ENCODE results near the gene SSUH2. TPM values are rescaled to one million over a fixed set of nuclear protein-coding genes. Genes with fewer than 3 reads are reported as not detected.

Gene SSUH2
- total RNA-seq, 1 donor from 2014 or later: 1.4 TPM

GRCh38 chr3:8599146-8599545 is 45.5 kb downstream of the SSUH2 start:
- DNase-seq (ENCODE audit: extremely low spot score, unreplicated experiment): no peak
- H3K36me3 Mint-ChIP-seq: no peaks in the 10 kb centered on the region
- peaks cover 17% of the 10 kb centered on the region for H3K4me1 Mint-ChIP-seq (ENCODE audit: unreplicated experiment)
- no peaks in the 10 kb centered on the region for H3K9me3 Mint-ChIP-seq
- H3K27ac Mint-ChIP-seq: no peak overlapping the region
- TF ChIP-seq, protein P1, sequence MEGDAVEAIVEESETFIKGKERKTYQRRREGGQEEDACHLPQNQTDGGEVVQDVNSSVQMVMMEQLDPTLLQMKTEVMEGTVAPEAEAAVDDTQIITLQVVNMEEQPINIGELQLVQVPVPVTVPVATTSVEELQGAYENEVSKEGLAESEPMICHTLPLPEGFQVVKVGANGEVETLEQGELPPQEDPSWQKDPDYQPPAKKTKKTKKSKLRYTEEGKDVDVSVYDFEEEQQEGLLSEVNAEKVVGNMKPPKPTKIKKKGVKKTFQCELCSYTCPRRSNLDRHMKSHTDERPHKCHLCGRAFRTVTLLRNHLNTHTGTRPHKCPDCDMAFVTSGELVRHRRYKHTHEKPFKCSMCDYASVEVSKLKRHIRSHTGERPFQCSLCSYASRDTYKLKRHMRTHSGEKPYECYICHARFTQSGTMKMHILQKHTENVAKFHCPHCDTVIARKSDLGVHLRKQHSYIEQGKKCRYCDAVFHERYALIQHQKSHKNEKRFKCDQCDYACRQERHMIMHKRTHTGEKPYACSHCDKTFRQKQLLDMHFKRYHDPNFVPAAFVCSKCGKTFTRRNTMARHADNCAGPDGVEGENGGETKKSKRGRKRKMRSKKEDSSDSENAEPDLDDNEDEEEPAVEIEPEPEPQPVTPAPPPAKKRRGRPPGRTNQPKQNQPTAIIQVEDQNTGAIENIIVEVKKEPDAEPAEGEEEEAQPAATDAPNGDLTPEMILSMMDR (conservative IDR thresholded peaks at IDR 0.05): no peak
- no peak overlapping the region for H3K4me3 Mint-ChIP-seq
- H3K27me3 Mint-ChIP-seq: peaks cover 8% of the 10 kb centered on the region

- TF ChIP-seq, protein P1 (conservative IDR thresholded peaks at IDR 0.05): no peak
- Mint-ChIP-seq H3K27ac (no peak overlapping the region), H3K27me3 (peaks cover 11% of the 10 kb centered on the region), H3K9me3 (no peaks in the 10 kb centered on the region), H3K4me1 (ENCODE audit: unreplicated experiment) (peaks cover 17% of the 10 kb centered on the region), H3K4me3 (no peak overlapping the region), H3K36me3 (no peaks in the 10 kb centered on the region)
- DNase-seq (ENCODE audit: extremely low spot score, unreplicated experiment): no peak
These were observed 47.3 kb downstream of the SSUH2 start for GRCh38 chr3:8597219-8597853.

DNA sequence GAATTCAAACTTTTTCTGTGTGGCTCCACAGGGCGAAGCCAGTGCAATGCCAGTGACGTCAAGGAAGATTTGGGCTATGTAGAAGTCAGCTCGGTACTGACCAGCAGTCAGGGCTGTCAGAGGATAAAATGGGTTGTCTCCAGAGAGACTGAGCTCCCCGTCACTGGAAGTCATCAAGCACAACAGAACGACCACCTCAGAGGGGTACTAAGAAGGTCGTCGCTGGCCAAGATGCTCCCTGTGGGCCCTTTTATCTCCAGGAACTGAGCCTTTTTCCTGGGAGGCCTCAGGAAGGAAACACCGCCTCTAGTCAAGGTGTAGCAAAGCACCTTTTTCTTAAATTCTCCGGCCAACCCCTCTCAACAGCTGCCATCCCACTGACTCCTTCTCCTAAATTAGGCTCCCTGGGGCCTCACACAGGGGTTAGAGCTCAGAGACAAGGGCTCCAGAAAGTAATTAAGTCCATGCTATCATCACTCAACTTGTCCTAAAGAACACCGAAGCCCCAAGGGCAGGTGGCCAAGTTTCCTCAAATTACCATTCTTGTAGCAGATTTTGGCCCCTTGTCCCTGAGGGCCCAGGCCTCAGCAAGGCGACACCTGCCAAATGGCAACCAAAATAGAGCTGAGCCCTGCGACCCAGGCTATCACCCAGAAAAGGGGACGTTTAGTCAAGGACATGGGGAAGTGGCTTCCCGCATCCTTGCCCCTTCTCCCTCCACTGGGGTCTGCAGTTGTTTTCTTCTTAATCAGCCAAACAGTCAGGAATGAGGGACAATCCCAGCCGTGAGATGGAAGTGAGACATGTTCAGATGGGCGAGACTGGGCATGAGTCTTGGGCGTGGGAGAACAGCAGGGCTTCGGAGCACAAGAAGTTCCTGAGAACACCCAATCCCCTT is 48.0 kb downstream of the SSUH2 start:
- Mint-ChIP-seq H3K4me1 (ENCODE audit: unreplicated experiment) (peaks cover 17% of the 10 kb centered on the region), H3K9me3 (no peaks in the 10 kb centered on the region), H3K27ac (no peak overlapping the region), H3K4me3 (no peak overlapping the region), H3K27me3 (peaks cover 11% of the 10 kb centered on the region), H3K36me3 (no peaks in the 10 kb centered on the region)
- DNase-seq (ENCODE audit: extremely low spot score, unreplicated experiment): no peak
- TF ChIP-seq, protein P1 (conservative IDR thresholded peaks at IDR 0.05): no peak

GRCh38 chr3:8595695-8596115 is 48.9 kb downstream of the SSUH2 start:
- DNase-seq (ENCODE audit: extremely low spot score, unreplicated experiment): no peak
- Mint-ChIP-seq H3K27me3 (peaks cover 11% of the 10 kb centered on the region), H3K9me3 (no peaks in the 10 kb centered on the region), H3K4me3 (no peak overlapping the region), H3K36me3 (no peaks in the 10 kb centered on the region), H3K4me1 (ENCODE audit: unreplicated experiment) (peaks cover 24% of the 10 kb centered on the region), H3K27ac (no peak overlapping the region)
- TF ChIP-seq, protein P1 (conservative IDR thresholded peaks at IDR 0.05): no peak

DNA sequence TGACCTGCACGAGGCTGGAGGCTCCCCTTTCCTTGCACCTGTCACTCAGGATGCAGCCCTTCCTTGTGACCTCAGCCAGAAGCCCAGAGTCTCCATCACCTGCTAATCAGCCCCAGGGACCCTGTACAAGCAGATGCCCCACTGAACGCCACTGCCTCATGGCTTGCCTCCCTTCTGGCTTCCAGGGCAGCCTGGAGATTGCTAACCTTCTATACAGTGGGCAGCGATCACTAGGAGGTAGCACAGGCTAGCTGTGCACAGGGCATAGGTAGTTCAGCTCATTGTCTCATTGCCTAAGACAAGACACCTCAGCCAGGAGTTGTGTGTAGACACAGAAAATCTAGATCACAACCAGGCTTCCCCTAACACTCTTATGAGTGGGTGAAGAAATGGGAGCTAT is 49.3 kb downstream of the SSUH2 start:
- Mint-ChIP-seq H3K9me3 (no peaks in the 10 kb centered on the region), H3K4me1 (ENCODE audit: unreplicated experiment) (peaks cover 27% of the 10 kb centered on the region), H3K4me3 (no peak overlapping the region), H3K27ac (no peak overlapping the region), H3K27me3 (peaks cover 11% of the 10 kb centered on the region), H3K36me3 (no peaks in the 10 kb centered on the region)
- TF ChIP-seq, protein P1 (conservative IDR thresholded peaks at IDR 0.05): no peak
- no peak for DNase-seq (ENCODE audit: extremely low spot score, unreplicated experiment)
